K562 (cell line): ENCODE results near the gene GLIS1. TPM values are rescaled to one million over a fixed set of nuclear protein-coding genes. Genes with fewer than 3 reads are reported as not detected.

Experiments used
- ATAC-seq: fragments of 200-7000 bp; cut with Tn5 transposase; 3 replicates; pipeline ENCODE4 v1.9.1; 2020; ENCODE audit warnings: moderate library complexity
- BruUV-seq: library from RNA; stranded (reverse); fragments of 400-500 nt; replicated peaks from 2 replicates; lab custom pipeline; 2021; lab: Mats Ljungman, UMichigan
- CTCF ChIA-PET: fragments of 300-600 bp; formaldehyde crosslinking; extraction: SDS; loops from one replicate; lab custom pipeline; 2021; ENCODE audit warnings: low intra/inter-chr PET ratio; lab: Yijun Ruan, JAX
- POLR2A ChIA-PET: fragments of 300-600, 350-650 bp; sonication (Branson Sonifier 250); formaldehyde crosslinking; extraction: SDS; loops from one replicate; lab custom pipeline; 2021; ENCODE audit warnings: antibody characterized with exemption, inconsistent platforms; lab: Yijun Ruan, JAX
- DNase-seq, 4 experiments: peaks; one replicate each; pipeline versions ENCODE4 v3.0.0 to v3.0.0-alpha.2; 2011 to 2018; ENCODE audit warnings: low spot score in 3 of 4, mixed read lengths in 3 of 4; ENCODE audit errors: extremely low read depth in 1 of 4
- FAIRE-seq: peaks from 2 replicates; lab custom pipeline; 2011; peaks lifted over from hg19 to GRCh38; lab: Jason Lieb, UNC
- H2AFZ ChIP-seq: 2 replicates; pipeline ENCODE4 v1.6.0; 2011; ENCODE audit warnings: low read depth, low read length, control low read depth, inconsistent platforms
- H3K27ac ChIP-seq: fragments of 200-600 bp; 3 replicates; pipeline ENCODE4 v1.8.0; 2011; ENCODE audit warnings: low read depth, mild to moderate bottlenecking, control low read depth, inconsistent platforms, low read length, moderate library complexity, mixed read lengths; ENCODE audit errors: extremely low read depth
- H3K27me3 ChIP-seq, 2 experiments: fragments of 300-600 bp in 1 of 2; 2 replicates in 1 of 2; 3 replicates in 1 of 2; pipeline versions ENCODE4 v1.6.0 to v1.8.0; 2011; ENCODE audit warnings: inconsistent platforms in 2 of 2, low read length in 2 of 2, mild to moderate bottlenecking in 1 of 2, mixed read lengths in 1 of 2, moderate library complexity in 1 of 2; ENCODE audit not compliant: control insufficient read depth in 2 of 2, insufficient read depth in 2 of 2
- H3K36me3 ChIP-seq: fragments of 300-600 bp; 3 replicates; pipeline ENCODE4 v1.8.0; 2011; ENCODE audit warnings: mild to moderate bottlenecking, low read length, inconsistent platforms; ENCODE audit not compliant: control insufficient read depth, insufficient read depth
- H3K4me1 ChIP-seq, 2 experiments: fragments of 200-600 bp in 1 of 2; replicated peaks in 1 of 2; 2 replicates in 1 of 2; 3 replicates in 1 of 2; pipeline versions ENCODE4 v1.5.1 to v1.8.0; 2011; ENCODE audit warnings: inconsistent platforms in 2 of 2, low read length in 2 of 2, mild to moderate bottlenecking in 1 of 2, mixed read lengths in 1 of 2, moderate library complexity in 1 of 2; ENCODE audit not compliant: control insufficient read depth in 2 of 2, insufficient read depth in 2 of 2
- H3K4me2 ChIP-seq: 2 replicates; pipeline ENCODE4 v1.6.1; 2011; ENCODE audit warnings: low read length, control low read depth, inconsistent platforms, mixed read lengths; ENCODE audit not compliant: insufficient read depth
- H3K4me3 ChIP-seq: fragments of 200-600 bp; sonication (generic), shearing (Covaris generic); 2 replicates; pipeline ENCODE4 v1.5.1; 2016; ENCODE audit warnings: control low read depth, inconsistent platforms
- H3K79me2 ChIP-seq: fragments of 200-600 bp; 3 replicates; pipeline ENCODE4 v1.8.0; 2011; ENCODE audit warnings: low read length, inconsistent platforms; ENCODE audit not compliant: control insufficient read depth, insufficient read depth
- H3K9ac ChIP-seq, 2 experiments: 2 replicates each; pipeline versions ENCODE4 v1.6.0 to v1.6.1; 2011; ENCODE audit warnings: low read depth in 2 of 2, low read length in 2 of 2, control low read depth in 1 of 2, inconsistent platforms in 1 of 2, mild to moderate bottlenecking in 1 of 2, mixed read lengths in 1 of 2; ENCODE audit not compliant: insufficient read depth in 1 of 2
- H3K9me1 ChIP-seq: one replicate; pipeline ENCODE4 v1.6.0; 2011; ENCODE audit warnings: inconsistent platforms, mild to moderate bottlenecking, low read length, moderate library complexity; ENCODE audit not compliant: control insufficient read depth, insufficient read depth
- H3K9me3 ChIP-seq: replicated peaks from 2 replicates; pipeline ENCODE4 v1.5.1; 2011; ENCODE audit warnings: low read depth, low read length, inconsistent platforms; ENCODE audit not compliant: control insufficient read depth, insufficient read depth
- H4K20me1 ChIP-seq: replicated peaks from 2 replicates; pipeline ENCODE4 v1.6.1; 2011; ENCODE audit warnings: low read length, inconsistent platforms, mixed read lengths; ENCODE audit not compliant: control insufficient read depth, insufficient read depth
- BRD9 ChIP-seq: fragments of 450-650 bp; IDR thresholded peaks from 2 replicates; pipeline ENCODE4 v1.6.1; 2018; ENCODE audit warnings: low read depth; ENCODE audit not compliant: partially characterized antibody
- HDAC2 ChIP-seq: fragments of 450-650 bp; IDR thresholded peaks from 2 replicates; pipeline ENCODE4 v1.6.1; 2016; ENCODE audit warnings: mild to moderate bottlenecking
- HMG20B ChIP-seq: fragments of 250-450 bp; sonication (Bioruptor Pico); IDR thresholded peaks from 2 replicates; pipeline ENCODE4 v1.5.0; 2021; ENCODE audit warnings: mild to moderate bottlenecking
- HNRNPLL ChIP-seq: fragments of 200-400 bp; formaldehyde crosslinking; IDR thresholded peaks from 2 replicates; pipeline ENCODE4 v1.6.1; 2017; ENCODE audit warnings: low read length, low read depth, mild to moderate bottlenecking; ENCODE audit not compliant: poor library complexity, severe bottlenecking
- JUNB ChIP-seq: fragments of 450-650 bp; formaldehyde crosslinking; conservative IDR thresholded peaks from 2 replicates; pipeline ENCODE4 v1.4.0; 2020; ENCODE audit warnings: mild to moderate bottlenecking
- JUND ChIP-seq, 2 experiments: IDR thresholded peaks; 2 replicates in 1 of 2; 3 replicates in 1 of 2; pipeline ENCODE4 v1.6.1; 2011; ENCODE audit warnings: borderline replicate concordance in 2 of 2, low read depth in 2 of 2, low read length in 2 of 2, improper control_type of control experiment in 1 of 2, missing biosample characterization in 1 of 2, missing genetic modification characterization in 1 of 2, missing genetic modification reagents in 1 of 2
- KDM1A ChIP-seq, 2 experiments: fragments of 450-650 bp; IDR thresholded peaks; 2 replicates each; pipeline ENCODE4 v1.6.1; 2016; ENCODE audit warnings: mild to moderate bottlenecking in 2 of 2
- KLF16 ChIP-seq: IDR thresholded peaks from 2 replicates; pipeline ENCODE4 v1.6.1; 2016; ENCODE audit warnings: antibody characterized with exemption
- NFRKB ChIP-seq: fragments of 450-650 bp; IDR thresholded peaks from 2 replicates; pipeline ENCODE4 v1.6.1; 2016; ENCODE audit warnings: low read depth
- SMAD1 ChIP-seq: fragments of 150-350 bp; IDR thresholded peaks from 2 replicates; pipeline ENCODE4 v1.6.1; 2014; ENCODE audit warnings: low read length, low read depth; ENCODE audit not compliant: partially characterized antibody
- ZBTB1 ChIP-seq: sonication (generic); formaldehyde crosslinking; IDR thresholded peaks from 2 replicates; pipeline ENCODE4 v1.8.1; 2023; ENCODE audit warnings: missing genetic modification reagents, low read depth, mild to moderate bottlenecking, borderline replicate concordance
- ZNF124 ChIP-seq: sonication (generic); formaldehyde crosslinking; IDR thresholded peaks from 2 replicates; pipeline ENCODE4 v1.8.1; 2022; ENCODE audit warnings: missing genetic modification reagents
- ZNF41 ChIP-seq: fragments of 250-450 bp; sonication (Bioruptor Pico); conservative IDR thresholded peaks from 2 replicates; pipeline ENCODE4 v1.4.0; 2020; ENCODE audit warnings: mild to moderate bottlenecking
- ZZZ3 ChIP-seq: fragments of 450-650 bp; IDR thresholded peaks from 2 replicates; pipeline ENCODE4 v1.6.1; 2016; ENCODE audit warnings: antibody characterized with exemption, mild to moderate bottlenecking, moderate library complexity
- WGBS: fragments of 100-300 bp; shearing (Covaris generic); methylation state at CpG from one replicate; pipeline ENCODE4 v1.1.6; 2016; ENCODE audit warnings: low coverage, mixed read lengths; ENCODE audit not compliant: insufficient coverage; ENCODE audit errors: missing lambda C conversion rate; 5-methylcytosine and 5-hydroxymethylcytosine counted together
- in situ Hi-C: fragments of 300-500 bp; cut with MboI; formaldehyde crosslinking; loops from 4 replicates; pipeline ENCODE4 v1.15.0; 2018; ENCODE audit warnings: inconsistent platforms, mixed read lengths
- intact Hi-C: fragments of 100-400 bp; cut with micrococcal nuclease; formaldehyde crosslinking; loops from 2 replicates; pipeline ENCODE4 v1.14.2; 2022
- polyA plus RNA-seq, 8 experiments: library from polyadenylated mRNA; depleted of rRNA in 4 of 8; stranded (reverse) in 5 of 8; unstranded in 3 of 8; fragments of >200 nt; fragmentation: Nextera tagmentation in 2 of 8; fragmentation: Illumina TruSeq in 1 of 8; extraction: Ambion mirVana in 2 of 8; extraction: Trizol in 1 of 8; gene quantifications; 2 replicates each; pipeline versions ENCODE4 v1.2.1 to v1.2.3, GENCODE V29; 2011 to 2014; ENCODE audit warnings: inconsistent platforms in 1 of 8, missing spikeins in 1 of 8
- total RNA-seq, 7 experiments: library from RNA; depleted of rRNA in 6 of 7; stranded (reverse); fragments of >200 nt in 6 of 7; fragmentation: Illumina TruSeq in 2 of 7; extraction: Trizol in 2 of 7; gene quantifications; 2 replicates each; pipeline versions ENCODE4 v1.2.1 to v1.2.3, GENCODE V29; 2011 to 2021; ENCODE audit warnings: low replicate concordance in 1 of 7
- TF ChIP-seq, protein P1 (sequence below), 2 experiments: fragments of 150-350 bp in 1 of 2; IDR thresholded peaks; 2 replicates each; pipeline ENCODE4 v1.6.1; 2012 to 2016; ENCODE audit warnings: low read depth in 2 of 2, low read length in 2 of 2, mild to moderate bottlenecking in 1 of 2, moderate library complexity in 1 of 2
- TF ChIP-seq, protein P2 (sequence below): fragments of 250-450 bp; sonication (Bioruptor Pico); IDR thresholded peaks from 2 replicates; pipeline ENCODE4 v1.8.0; 2021; ENCODE audit warnings: borderline replicate concordance, mild to moderate bottlenecking, moderate library complexity; ENCODE audit not compliant: poor library complexity, severe bottlenecking
- TF ChIP-seq, protein P3 (sequence below): sonication (generic); formaldehyde crosslinking; IDR thresholded peaks from 2 replicates; pipeline ENCODE4 v1.9.0; 2022; ENCODE audit warnings: mild to moderate bottlenecking, missing genetic modification reagents
- TF ChIP-seq, protein P4 (sequence below): fragments of 250-450 bp; sonication (Bioruptor Pico); IDR thresholded peaks from 2 replicates; pipeline ENCODE4 v1.4.0; 2020; ENCODE audit warnings: mild to moderate bottlenecking

GLIS1 gene
- total and polyA plus RNA-seq, 9 of the 15 experiments (the other 6 are each of a cell fraction or from before 2014, with no cell fraction given): not detected

DNA sequence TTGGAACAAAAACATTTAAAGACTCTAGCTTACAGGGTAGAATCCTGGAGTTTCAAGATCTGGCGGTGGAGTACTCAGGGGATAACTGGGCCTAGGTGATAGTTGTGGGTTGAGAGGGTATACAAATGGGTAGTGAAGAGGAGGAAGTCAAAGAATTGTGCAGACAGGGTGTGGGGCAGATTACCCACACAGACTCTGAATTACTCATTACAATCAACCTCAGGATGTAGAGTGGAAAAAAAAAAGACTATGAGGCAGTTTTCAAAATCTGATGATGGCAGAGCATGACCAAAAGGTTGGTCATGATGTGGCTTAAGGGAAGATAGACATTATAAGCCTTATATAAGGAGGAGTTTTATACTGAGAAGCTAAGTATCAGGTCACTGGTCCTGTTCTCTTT is 44.1 kb upstream of the GLIS1 start:
- Histone ChIP-seq H4K20me1 (no peaks in the 10 kb centered on the region), H3K36me3 (peaks cover 88% of the 10 kb centered on the region), H3K27me3 (no peaks in the 10 kb centered on the region), H3K4me2 (no peak overlapping the region), H3K9me1 (no peaks in the 10 kb centered on the region), H3K4me1 (no peaks in the 10 kb centered on the region), H2AFZ (no peak overlapping the region), H3K9me3 (no peaks in the 10 kb centered on the region), H3K79me2 (no peaks in the 10 kb centered on the region; the same call in 2 of the 3 replicates), H3K9ac (no peak overlapping the region), H3K27ac (no peak overlapping the region), H3K4me3 (no peak overlapping the region)
- in situ Hi-C loops: no loop called here
- CTCF ChIA-PET: no interaction called here
- DNase-seq (no peak), FAIRE-seq (no peak), ATAC-seq (no peak; the same call in 2 of the 3 replicates)
- POLR2A ChIA-PET: interaction anchor here (1.9 kb wide), 1 partner anchor 11 kb away, joined by 8 read pairs; no protein-coding TSS in a partner anchor
- no TSS peak for BruUV-seq
- intact Hi-C loops: no loop called here
- 94% methylated on average over 1 of the region's 1 CpG for WGBS
- TF ChIP-seq ZNF41 (no peak), ZZZ3 (no peak), ZNF124 (CRISPR knock-in tag) (no peak), JUNB (CRISPR knock-in tag) (no peak), KLF16 (no peak), JUND (IDR thresholded peaks at IDR 0.05; ENCODE audit: borderline replicate concordance, low read depth, low read length) (no peak), JUND (tag; IDR thresholded peaks at IDR 0.05; ENCODE audit: borderline replicate concordance, low read depth, low read length) (no peak), KDM1A (IDR thresholded peaks at IDR 0.05) (no peak), ZBTB1 (CRISPR knock-in tag) (no peak), HMG20B (no peak), NFRKB (no peak), BRD9 (no peak), HDAC2 (no peak), HNRNPLL (no peak), SMAD1 (no peak)
- TF ChIP-seq, protein P1, sequence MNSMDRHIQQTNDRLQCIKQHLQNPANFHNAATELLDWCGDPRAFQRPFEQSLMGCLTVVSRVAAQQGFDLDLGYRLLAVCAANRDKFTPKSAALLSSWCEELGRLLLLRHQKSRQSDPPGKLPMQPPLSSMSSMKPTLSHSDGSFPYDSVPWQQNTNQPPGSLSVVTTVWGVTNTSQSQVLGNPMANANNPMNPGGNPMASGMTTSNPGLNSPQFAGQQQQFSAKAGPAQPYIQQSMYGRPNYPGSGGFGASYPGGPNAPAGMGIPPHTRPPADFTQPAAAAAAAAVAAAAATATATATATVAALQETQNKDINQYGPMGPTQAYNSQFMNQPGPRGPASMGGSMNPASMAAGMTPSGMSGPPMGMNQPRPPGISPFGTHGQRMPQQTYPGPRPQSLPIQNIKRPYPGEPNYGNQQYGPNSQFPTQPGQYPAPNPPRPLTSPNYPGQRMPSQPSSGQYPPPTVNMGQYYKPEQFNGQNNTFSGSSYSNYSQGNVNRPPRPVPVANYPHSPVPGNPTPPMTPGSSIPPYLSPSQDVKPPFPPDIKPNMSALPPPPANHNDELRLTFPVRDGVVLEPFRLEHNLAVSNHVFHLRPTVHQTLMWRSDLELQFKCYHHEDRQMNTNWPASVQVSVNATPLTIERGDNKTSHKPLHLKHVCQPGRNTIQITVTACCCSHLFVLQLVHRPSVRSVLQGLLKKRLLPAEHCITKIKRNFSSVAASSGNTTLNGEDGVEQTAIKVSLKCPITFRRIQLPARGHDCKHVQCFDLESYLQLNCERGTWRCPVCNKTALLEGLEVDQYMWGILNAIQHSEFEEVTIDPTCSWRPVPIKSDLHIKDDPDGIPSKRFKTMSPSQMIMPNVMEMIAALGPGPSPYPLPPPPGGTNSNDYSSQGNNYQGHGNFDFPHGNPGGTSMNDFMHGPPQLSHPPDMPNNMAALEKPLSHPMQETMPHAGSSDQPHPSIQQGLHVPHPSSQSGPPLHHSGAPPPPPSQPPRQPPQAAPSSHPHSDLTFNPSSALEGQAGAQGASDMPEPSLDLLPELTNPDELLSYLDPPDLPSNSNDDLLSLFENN (IDR thresholded peaks at IDR 0.05; ENCODE audit: low read depth in 2 of 2, low read length in 2 of 2): no peak
- TF ChIP-seq, protein P2, sequence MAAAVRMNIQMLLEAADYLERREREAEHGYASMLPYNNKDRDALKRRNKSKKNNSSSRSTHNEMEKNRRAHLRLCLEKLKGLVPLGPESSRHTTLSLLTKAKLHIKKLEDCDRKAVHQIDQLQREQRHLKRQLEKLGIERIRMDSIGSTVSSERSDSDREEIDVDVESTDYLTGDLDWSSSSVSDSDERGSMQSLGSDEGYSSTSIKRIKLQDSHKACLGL: no peak
- TF ChIP-seq, protein P3, sequence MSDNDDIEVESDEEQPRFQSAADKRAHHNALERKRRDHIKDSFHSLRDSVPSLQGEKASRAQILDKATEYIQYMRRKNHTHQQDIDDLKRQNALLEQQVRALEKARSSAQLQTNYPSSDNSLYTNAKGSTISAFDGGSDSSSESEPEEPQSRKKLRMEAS (CRISPR knock-in tag): no peak
- TF ChIP-seq, protein P4, sequence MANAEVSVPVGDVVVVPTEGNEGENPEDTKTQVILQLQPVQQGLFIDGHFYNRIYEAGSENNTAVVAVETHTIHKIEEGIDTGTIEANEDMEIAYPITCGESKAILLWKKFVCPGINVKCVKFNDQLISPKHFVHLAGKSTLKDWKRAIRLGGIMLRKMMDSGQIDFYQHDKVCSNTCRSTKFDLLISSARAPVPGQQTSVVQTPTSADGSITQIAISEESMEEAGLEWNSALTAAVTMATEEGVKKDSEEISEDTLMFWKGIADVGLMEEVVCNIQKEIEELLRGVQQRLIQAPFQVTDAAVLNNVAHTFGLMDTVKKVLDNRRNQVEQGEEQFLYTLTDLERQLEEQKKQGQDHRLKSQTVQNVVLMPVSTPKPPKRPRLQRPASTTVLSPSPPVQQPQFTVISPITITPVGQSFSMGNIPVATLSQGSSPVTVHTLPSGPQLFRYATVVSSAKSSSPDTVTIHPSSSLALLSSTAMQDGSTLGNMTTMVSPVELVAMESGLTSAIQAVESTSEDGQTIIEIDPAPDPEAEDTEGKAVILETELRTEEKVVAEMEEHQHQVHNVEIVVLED (CRISPR knock-in tag): no peak
